H1 (cell line): ENCODE results near the gene SNRNP70. TPM values are rescaled to one million over a fixed set of nuclear protein-coding genes. Genes with fewer than 3 reads are reported as not detected.

Experiments
- ATF2 ChIP-seq: IDR thresholded peaks from 2 replicates; pipeline ENCODE4 v1.6.1; 2012; ENCODE audit warnings: low read length, inconsistent platforms
- BACH1 ChIP-seq: IDR thresholded peaks from 2 replicates; pipeline ENCODE4 v1.6.1; 2012; ENCODE audit warnings: low read length, improper control_type of control experiment
- CBX5 ChIP-seq: fragments of 300-800, 300-1000 bp; sonication (generic); IDR thresholded peaks from 2 replicates; pipeline ENCODE4 v1.7.1; 2016; ENCODE audit warnings: antibody characterized with exemption, low read length, low read depth
- CBX8 ChIP-seq: fragments of 300-800, 300-1000 bp; sonication (generic); IDR thresholded peaks from 2 replicates; pipeline ENCODE4 v1.7.1; 2016; ENCODE audit warnings: low read depth, low read length, borderline replicate concordance
- E2F6 ChIP-seq: IDR thresholded peaks from 2 replicates; pipeline ENCODE4 v1.6.1; 2012; ENCODE audit warnings: inconsistent platforms
- EP300 ChIP-seq, 2 experiments: IDR thresholded peaks; 1 replicate in 1 of 2; 2 replicates in 1 of 2; pipeline ENCODE4 v1.6.1; 2011 to 2012; ENCODE audit warnings: low read depth in 2 of 2, low read length in 2 of 2, mild to moderate bottlenecking in 2 of 2, borderline replicate concordance in 1 of 2, inconsistent platforms in 1 of 2, moderate library complexity in 1 of 2
- EZH2 ChIP-seq: fragments of 200-600 bp; sonication (generic); IDR thresholded peaks from 2 replicates; pipeline ENCODE4 v1.7.1; 2012; ENCODE audit warnings: low read depth, mild to moderate bottlenecking, moderate library complexity, low read length, inconsistent platforms; ENCODE audit not compliant: severe bottlenecking
- JUN ChIP-seq: IDR thresholded peaks from 2 replicates; pipeline ENCODE4 v1.6.1; 2011; ENCODE audit warnings: low read depth, mild to moderate bottlenecking, improper control_type of control experiment, low read length
- JUND ChIP-seq: IDR thresholded peaks from 2 replicates; pipeline ENCODE4 v1.6.1; 2011; ENCODE audit warnings: mild to moderate bottlenecking, improper control_type of control experiment, low read length
- KDM4A ChIP-seq: IDR thresholded peaks from one replicate; pipeline ENCODE4 v1.7.1; 2012; ENCODE audit warnings: low read depth, mild to moderate bottlenecking, moderate library complexity, low read length, inconsistent platforms; ENCODE audit not compliant: severe bottlenecking
- MAX ChIP-seq: IDR thresholded peaks from 2 replicates; pipeline ENCODE4 v1.6.1; 2012; ENCODE audit warnings: inconsistent platforms
- NANOG ChIP-seq: IDR thresholded peaks from 2 replicates; pipeline ENCODE4 v1.6.1; 2011; ENCODE audit warnings: low read length, low read depth, mild to moderate bottlenecking, inconsistent platforms; ENCODE audit not compliant: insufficient read depth, poor library complexity, severe bottlenecking
- POU5F1 ChIP-seq: IDR thresholded peaks from 2 replicates; pipeline ENCODE4 v1.6.1; 2011; ENCODE audit warnings: low read depth, mild to moderate bottlenecking, low read length, moderate library complexity
- RFX5 ChIP-seq: IDR thresholded peaks from 2 replicates; pipeline ENCODE4 v1.6.1; 2011; ENCODE audit warnings: low read depth, low read length, improper control_type of control experiment, borderline replicate concordance
- RNF2 ChIP-seq: fragments of 200-900, 300-1000 bp; sonication (generic); IDR thresholded peaks from 2 replicates; pipeline ENCODE4 v1.7.1; 2016; ENCODE audit warnings: borderline replicate concordance, low read depth, mild to moderate bottlenecking, antibody characterized with exemption, low read length; ENCODE audit not compliant: poor library complexity, severe bottlenecking; ENCODE audit errors: missing control alignments
- SP1 ChIP-seq: IDR thresholded peaks from 2 replicates; pipeline ENCODE4 v1.6.1; 2011; ENCODE audit warnings: low read depth, low read length
- SUZ12 ChIP-seq: fragments of 200-600 bp; sonication (generic); IDR thresholded peaks from 2 replicates; pipeline ENCODE4 v1.6.1; 2012; ENCODE audit warnings: mild to moderate bottlenecking, inconsistent platforms, low read length, moderate library complexity, mixed read lengths
- TAF7 ChIP-seq: optimal IDR thresholded peaks from 2 replicates; pipeline ENCODE3; 2011; ENCODE audit warnings: low read depth, mild to moderate bottlenecking, inconsistent platforms, low read length, moderate library complexity, borderline replicate concordance
- YY1 ChIP-seq: IDR thresholded peaks from 2 replicates; pipeline ENCODE4 v1.6.1; 2011; ENCODE audit warnings: low read depth, mild to moderate bottlenecking, low read length
- polyA plus RNA-seq, 7 experiments: library from polyadenylated mRNA; depleted of rRNA in 3 of 7; stranded (reverse) in 5 of 7; unstranded in 2 of 7; fragments of >200 nt in 5 of 7; fragments of 200-250 nt in 2 of 7; gene quantifications; 1 replicate in 5 of 7; 2 replicates in 1 of 7; 4 replicates in 1 of 7; pipeline versions ENCODE4 v1.2.1 to v1.2.3, GENCODE V29; 2011 to 2013; ENCODE audit warnings: missing spikeins in 2 of 7, mixed read lengths in 2 of 7
- total RNA-seq: library from RNA; stranded (reverse); fragmentation: NEBNext Ultra II Directional; extraction: Animal tissue kit (Norgen Biotek cat#: 25700); gene quantifications from 2 replicates; pipeline ENCODE4 v1.2.1, GENCODE V29; 2021

The SNRNP70 gene
- total and polyA plus RNA-seq, 2 of the 8 experiments (the other 6 are each of a cell fraction or from before 2014, with no cell fraction given) = 231 to 235 TPM

GRCh38 chr19:49150106-49150943 is 65.1 kb downstream of the SNRNP70 start (continued):
- no peak for TF ChIP-seq RNF2
- TF ChIP-seq BACH1 = no peak
- no peak for TF ChIP-seq POU5F1
- no peak for TF ChIP-seq TAF7
- TF ChIP-seq E2F6 = no peak; the same call in 1 of the 2 replicates
- TF ChIP-seq ATF2 = no peak
- no peak for TF ChIP-seq EZH2
- TF ChIP-seq CBX8 = no peak
- no peak for TF ChIP-seq NANOG
- TF ChIP-seq JUN = no peak
- no peak for TF ChIP-seq CBX5
- TF ChIP-seq RFX5 = no peak
- peak; percentile 80 for TF ChIP-seq KDM4A
- TF ChIP-seq YY1 = no peak
- TF ChIP-seq JUND = peak; percentile 96
- TF ChIP-seq SUZ12 = no peak
- TF ChIP-seq SP1 = 0 out of 2 replicates have a peak, but pooled peaks have one; percentile 53
- peak; percentile 56 for TF ChIP-seq MAX
- peak in 1 of 2 experiments; percentile 88; a peak in 2 of 3 replicates for TF ChIP-seq EP300 (IDR thresholded peaks at IDR 0.05; ENCODE audit: borderline replicate concordance in 1 of 2, low read depth in 2 of 2, low read length in 2 of 2)
